HG02973 (cell line): Measurements from ENCODE around the gene IFT81.

Experiments used
- ATAC-seq: cut with Tn5 transposase; IDR thresholded peaks from one replicate; pipeline ENCODE4 v1.9.1; 2021; ENCODE audit warnings: moderate library complexity; ENCODE audit not compliant: unreplicated experiment

The IFT81 gene

DNA sequence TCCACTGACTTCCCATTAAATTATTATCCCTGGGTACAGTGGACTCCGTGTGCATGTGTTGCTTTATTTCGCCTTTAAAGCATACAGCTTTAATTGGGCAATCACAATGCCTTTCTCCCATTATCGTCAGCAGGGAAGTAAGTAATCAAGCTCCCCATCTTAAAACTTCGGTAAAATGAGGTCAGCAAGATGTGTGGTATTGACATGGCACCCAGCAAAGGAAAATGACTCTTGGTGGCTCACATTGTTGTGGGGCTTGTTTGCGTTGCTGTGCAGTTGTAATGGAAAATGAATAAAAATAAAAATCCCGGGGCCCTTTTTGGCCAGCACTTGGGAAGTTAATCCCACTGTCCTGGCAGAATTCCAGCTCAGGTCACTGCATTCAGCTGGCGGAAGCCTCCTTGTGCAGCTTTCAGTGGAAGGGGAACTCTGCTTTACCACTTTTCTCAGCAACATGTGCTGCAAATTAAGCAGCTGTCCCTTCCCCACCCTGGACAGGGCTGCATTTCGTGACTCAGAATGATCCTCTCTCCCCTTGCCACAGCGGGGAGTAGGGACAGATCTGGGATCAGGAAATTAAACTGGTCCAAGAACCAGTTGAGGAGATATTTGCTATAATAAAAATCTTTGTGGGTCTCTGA lies 142.9 kb downstream of the IFT81 start:
- no peak for ATAC-seq
